ENCODE data around the gene TFCP2L1. TPM values are rescaled to one million over a fixed set of nuclear protein-coding genes. Genes with fewer than 3 reads are reported as not detected.

Gene TFCP2L1
- total and polyA plus RNA-seq, 4 donors = 0.30 to 0.89 (median 0.51) TPM

GRCh38 chr2:121256720-121257479 is 28.1 kb downstream of the TFCP2L1 start:
- H3K27me3 ChIP-seq (ENCODE audit: control insufficient read depth, insufficient read depth, low read length) = no peaks in the 10 kb centered on the region
- H3K4me1 ChIP-seq (ENCODE audit: control insufficient read depth, insufficient read depth, low read length) = peaks cover 6% of the 10 kb centered on the region
- no peak overlapping the region for H3K27ac ChIP-seq (ENCODE audit: low read depth, low read length)
- H3K36me3 ChIP-seq (ENCODE audit: control insufficient read depth, insufficient read depth, low read length) = no peaks in the 10 kb centered on the region
- 80% methylated on average over 6 of the region's 13 CpGs for WGBS (ENCODE audit: insufficient coverage)
- H3K9me3 ChIP-seq (ENCODE audit: control insufficient read depth, insufficient read depth, low read length) = no peaks in the 10 kb centered on the region
- no peak for DNase-seq (ENCODE audit: low read depth in 4 of 6, low spot score in 6 of 6)
- H3K4me3 ChIP-seq (ENCODE audit: low read depth, low read length) = no peak overlapping the region

- no peaks in the 10 kb centered on the region for H3K9me3 ChIP-seq (ENCODE audit: control insufficient read depth, insufficient read depth, low read length)
- H3K27me3 ChIP-seq (ENCODE audit: control insufficient read depth, insufficient read depth, low read length) = no peaks in the 10 kb centered on the region
- H3K4me3 ChIP-seq (ENCODE audit: low read depth, low read length) = no peak overlapping the region
- peaks cover 1% of the 10 kb centered on the region for H3K4me1 ChIP-seq (ENCODE audit: control insufficient read depth, insufficient read depth, low read length)
- no peak overlapping the region for H3K27ac ChIP-seq (ENCODE audit: low read depth, low read length)
- no peak for DNase-seq (ENCODE audit: low read depth in 4 of 6, low spot score in 6 of 6)
- H3K36me3 ChIP-seq (ENCODE audit: control insufficient read depth, insufficient read depth, low read length) = no peaks in the 10 kb centered on the region
- 93% methylated on average over 8 of the region's 8 CpGs for WGBS (ENCODE audit: insufficient coverage)
Measured at GRCh38 chr2:121255358-121255757, 29.6 kb downstream of the TFCP2L1 start.

- Histone ChIP-seq H3K4me1 (ENCODE audit: control insufficient read depth, insufficient read depth, low read length) (no peaks in the 10 kb centered on the region), H3K9me3 (ENCODE audit: control insufficient read depth, insufficient read depth, low read length) (no peaks in the 10 kb centered on the region), H3K36me3 (ENCODE audit: control insufficient read depth, insufficient read depth, low read length) (no peaks in the 10 kb centered on the region), H3K4me3 (ENCODE audit: low read depth, low read length) (no peak overlapping the region), H3K27me3 (ENCODE audit: control insufficient read depth, insufficient read depth, low read length) (no peaks in the 10 kb centered on the region), H3K27ac (ENCODE audit: low read depth, low read length) (no peak overlapping the region)
- WGBS (ENCODE audit: insufficient coverage) = 88% methylated on average over 4 of the region's 4 CpGs
- DNase-seq (ENCODE audit: low read depth in 4 of 6, low spot score in 6 of 6) = no peak
Measured at GRCh38 chr2:121254748-121255147, 30.3 kb downstream of the TFCP2L1 start.

DNA sequence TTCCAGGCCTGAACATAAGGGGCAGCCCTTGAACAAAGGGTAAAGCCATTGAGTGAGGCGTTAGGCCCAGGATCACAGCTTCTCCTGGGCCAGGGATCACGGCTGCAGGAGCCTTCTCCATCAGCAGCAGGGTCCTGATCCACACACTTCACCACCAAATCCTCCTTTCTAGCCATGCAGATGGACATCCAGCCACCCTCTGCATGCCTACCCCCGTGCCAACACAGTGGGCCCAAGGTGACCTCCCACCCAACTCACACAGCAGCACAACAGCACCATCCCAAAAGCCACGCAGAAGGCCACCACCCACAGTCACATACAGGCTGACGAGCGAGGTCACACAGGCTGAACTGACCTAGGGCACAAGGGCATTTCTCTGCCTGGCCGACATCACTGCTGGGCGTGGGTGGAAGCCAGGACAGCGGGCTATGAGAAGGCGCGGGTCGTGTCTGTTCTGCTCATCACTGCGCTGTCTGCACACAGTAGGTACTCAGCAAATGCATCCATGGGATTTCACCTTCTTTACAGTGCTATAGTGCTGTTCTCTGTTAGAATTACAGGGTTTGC is 31.2 kb downstream of the TFCP2L1 start:
- WGBS (ENCODE audit: insufficient coverage) = 91% methylated on average over 12 of the region's 13 CpGs
- Histone ChIP-seq H3K4me1 (ENCODE audit: control insufficient read depth, insufficient read depth, low read length) (no peaks in the 10 kb centered on the region), H3K27me3 (ENCODE audit: control insufficient read depth, insufficient read depth, low read length) (no peaks in the 10 kb centered on the region), H3K9me3 (ENCODE audit: control insufficient read depth, insufficient read depth, low read length) (no peaks in the 10 kb centered on the region), H3K27ac (ENCODE audit: low read depth, low read length) (no peak overlapping the region), H3K4me3 (ENCODE audit: low read depth, low read length) (no peak overlapping the region), H3K36me3 (ENCODE audit: control insufficient read depth, insufficient read depth, low read length) (no peaks in the 10 kb centered on the region)
- no peak for DNase-seq (ENCODE audit: low read depth in 4 of 6, low spot score in 6 of 6)

DNA sequence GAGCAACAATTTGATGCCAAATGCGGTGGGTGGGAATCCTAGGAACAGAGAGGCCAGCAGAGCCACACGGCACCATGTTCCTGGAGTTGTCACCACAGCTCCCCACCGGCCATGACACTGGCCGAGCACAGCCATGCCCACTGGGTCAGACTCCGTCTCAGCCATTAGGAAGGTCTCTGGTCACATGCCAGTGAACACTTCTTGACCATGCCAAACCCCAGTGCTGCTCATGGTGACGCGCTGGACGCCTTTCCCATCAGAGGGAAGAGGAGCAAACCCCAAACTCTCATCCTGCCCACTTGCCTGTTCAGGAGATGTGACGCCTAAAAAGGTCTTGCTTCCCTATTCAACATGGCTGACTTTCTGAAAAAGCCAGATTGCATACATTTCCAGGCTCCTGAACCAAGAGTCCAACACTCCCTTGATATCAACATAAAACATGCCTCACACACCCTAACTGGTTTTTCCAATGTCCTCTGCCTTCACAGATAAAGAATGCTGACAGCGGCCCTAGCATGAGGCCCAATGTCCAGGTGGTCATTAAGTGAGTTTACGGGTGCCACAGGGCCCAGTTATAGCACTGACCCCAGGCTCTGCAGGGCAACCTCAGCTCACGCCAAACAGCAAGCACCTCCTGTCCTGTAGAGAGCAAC is 31.9 kb downstream of the TFCP2L1 start:
- H3K36me3 ChIP-seq (ENCODE audit: control insufficient read depth, insufficient read depth, low read length) = no peaks in the 10 kb centered on the region
- no peak for DNase-seq (ENCODE audit: low read depth in 4 of 6, low spot score in 6 of 6)
- no peak overlapping the region for H3K27ac ChIP-seq (ENCODE audit: low read depth, low read length)
- no peaks in the 10 kb centered on the region for H3K4me1 ChIP-seq (ENCODE audit: control insufficient read depth, insufficient read depth, low read length)
- WGBS (ENCODE audit: insufficient coverage) = 91% methylated on average over 12 of the region's 12 CpGs
- no peaks in the 10 kb centered on the region for H3K27me3 ChIP-seq (ENCODE audit: control insufficient read depth, insufficient read depth, low read length)
- H3K4me3 ChIP-seq (ENCODE audit: low read depth, low read length) = no peak overlapping the region
- no peaks in the 10 kb centered on the region for H3K9me3 ChIP-seq (ENCODE audit: control insufficient read depth, insufficient read depth, low read length)

DNA sequence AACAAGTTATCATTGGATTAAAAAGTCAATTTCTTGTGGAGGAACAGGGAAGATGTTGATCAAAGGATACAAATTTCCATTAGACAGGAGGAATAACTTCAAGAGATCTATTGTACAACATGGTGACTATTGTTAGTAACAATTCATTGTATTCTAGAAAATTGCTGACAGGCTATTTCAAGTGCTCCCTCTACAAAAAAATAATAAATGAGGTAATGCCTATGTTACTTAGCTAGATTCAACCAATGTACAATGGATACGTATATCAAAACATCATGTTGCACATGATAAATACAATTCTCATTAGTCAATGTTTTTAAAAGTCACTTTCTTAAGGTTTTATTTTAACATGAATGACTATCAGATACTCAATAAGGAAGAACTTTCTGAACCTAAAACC is 33.5 kb downstream of the TFCP2L1 start:
- Histone ChIP-seq H3K4me1 (ENCODE audit: control insufficient read depth, insufficient read depth, low read length) (no peaks in the 10 kb centered on the region), H3K9me3 (ENCODE audit: control insufficient read depth, insufficient read depth, low read length) (no peaks in the 10 kb centered on the region), H3K27ac (ENCODE audit: low read depth, low read length) (no peak overlapping the region), H3K27me3 (ENCODE audit: control insufficient read depth, insufficient read depth, low read length) (no peaks in the 10 kb centered on the region), H3K4me3 (ENCODE audit: low read depth, low read length) (no peak overlapping the region), H3K36me3 (ENCODE audit: control insufficient read depth, insufficient read depth, low read length) (no peaks in the 10 kb centered on the region)
- DNase-seq (ENCODE audit: low read depth in 4 of 6, low spot score in 6 of 6) = no peak
- no CpG with 5 or more reads among the region's 1 CpG for WGBS (ENCODE audit: insufficient coverage)

- H3K9me3 ChIP-seq (ENCODE audit: control insufficient read depth, insufficient read depth, low read length) = no peaks in the 10 kb centered on the region
- no peak overlapping the region for H3K4me3 ChIP-seq (ENCODE audit: low read depth, low read length)
- no peak for DNase-seq (ENCODE audit: low read depth in 4 of 6, low spot score in 6 of 6)
- no peaks in the 10 kb centered on the region for H3K27me3 ChIP-seq (ENCODE audit: control insufficient read depth, insufficient read depth, low read length)
- H3K36me3 ChIP-seq (ENCODE audit: control insufficient read depth, insufficient read depth, low read length) = no peaks in the 10 kb centered on the region
- 89% methylated on average over 18 of the region's 18 CpGs for WGBS (ENCODE audit: insufficient coverage)
- no peaks in the 10 kb centered on the region for H3K4me1 ChIP-seq (ENCODE audit: control insufficient read depth, insufficient read depth, low read length)
- H3K27ac ChIP-seq (ENCODE audit: low read depth, low read length) = no peak overlapping the region
Measured at GRCh38 chr2:121248766-121249343, 36.1 kb downstream of the TFCP2L1 start.

- no peaks in the 10 kb centered on the region for H3K4me1 ChIP-seq (ENCODE audit: control insufficient read depth, insufficient read depth, low read length)
- WGBS (ENCODE audit: insufficient coverage) = 93% methylated on average over 5 of the region's 5 CpGs
- no peak overlapping the region for H3K4me3 ChIP-seq (ENCODE audit: low read depth, low read length)
- H3K9me3 ChIP-seq (ENCODE audit: control insufficient read depth, insufficient read depth, low read length) = no peaks in the 10 kb centered on the region
- DNase-seq (ENCODE audit: low read depth in 4 of 6, low spot score in 6 of 6) = no peak
- no peaks in the 10 kb centered on the region for H3K36me3 ChIP-seq (ENCODE audit: control insufficient read depth, insufficient read depth, low read length)
- no peak overlapping the region for H3K27ac ChIP-seq (ENCODE audit: low read depth, low read length)
- H3K27me3 ChIP-seq (ENCODE audit: control insufficient read depth, insufficient read depth, low read length) = no peaks in the 10 kb centered on the region
Measured at GRCh38 chr2:121247971-121248370, 37.0 kb downstream of the TFCP2L1 start.

GRCh38 chr2:121247534-121247933 is 37.5 kb downstream of the TFCP2L1 start:
- no CpG with 5 or more reads among the region's 4 CpGs for WGBS (ENCODE audit: insufficient coverage)

More at GRCh38 chr2:121247534-121247933, 37.5 kb downstream of the TFCP2L1 start:
- Histone ChIP-seq H3K9me3 (ENCODE audit: control insufficient read depth, insufficient read depth, low read length) (no peaks in the 10 kb centered on the region), H3K36me3 (ENCODE audit: control insufficient read depth, insufficient read depth, low read length) (no peaks in the 10 kb centered on the region), H3K4me1 (ENCODE audit: control insufficient read depth, insufficient read depth, low read length) (no peaks in the 10 kb centered on the region), H3K4me3 (ENCODE audit: low read depth, low read length) (no peak overlapping the region), H3K27ac (ENCODE audit: low read depth, low read length) (no peak overlapping the region), H3K27me3 (ENCODE audit: control insufficient read depth, insufficient read depth, low read length) (no peaks in the 10 kb centered on the region)
- DNase-seq (ENCODE audit: low read depth in 4 of 6, low spot score in 6 of 6) = no peak
